D721Med (cell line): ENCODE data around the gene RARA.

Experiments
- DNase-seq: peaks from one replicate; pipeline ENCODE4 v3.0.0; 2011; ENCODE audit warnings: low spot score; ENCODE audit not compliant: insufficient read length
- FAIRE-seq: peaks from 2 replicates; lab custom pipeline; 2011; peaks lifted over from hg19 to GRCh38; lab: Jason Lieb, UNC
- TF ChIP-seq, protein P1 (sequence below): IDR thresholded peaks from 2 replicates; pipeline ENCODE4 v1.5.1; 2012; ENCODE audit warnings: mild to moderate bottlenecking, control low read depth; ENCODE audit not compliant: insufficient read depth; ENCODE audit errors: missing control alignments

RARA gene

DNA sequence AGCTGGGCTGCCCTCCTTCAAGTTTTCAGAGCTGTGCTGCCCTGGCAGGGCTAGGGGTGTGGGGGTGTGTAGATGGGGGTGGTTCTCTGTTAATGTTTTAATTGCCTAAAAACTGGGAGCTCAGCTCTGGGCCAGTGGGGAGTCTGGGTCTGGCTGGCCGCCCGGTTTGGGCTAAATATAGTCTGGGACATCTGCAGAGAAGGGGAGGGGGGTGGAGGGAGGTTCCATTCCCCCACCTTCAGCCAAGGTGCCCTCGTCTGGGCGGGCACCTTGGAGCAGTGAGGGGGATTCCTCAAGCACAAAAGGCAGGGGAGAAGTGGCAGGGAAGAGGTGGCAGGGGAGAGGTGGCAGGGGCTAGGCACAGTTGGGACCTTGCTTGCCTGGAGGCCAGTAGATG lies 13.0 kb downstream of the RARA start:
- FAIRE-seq (no peak), DNase-seq (no peak)
- TF ChIP-seq, protein P1, sequence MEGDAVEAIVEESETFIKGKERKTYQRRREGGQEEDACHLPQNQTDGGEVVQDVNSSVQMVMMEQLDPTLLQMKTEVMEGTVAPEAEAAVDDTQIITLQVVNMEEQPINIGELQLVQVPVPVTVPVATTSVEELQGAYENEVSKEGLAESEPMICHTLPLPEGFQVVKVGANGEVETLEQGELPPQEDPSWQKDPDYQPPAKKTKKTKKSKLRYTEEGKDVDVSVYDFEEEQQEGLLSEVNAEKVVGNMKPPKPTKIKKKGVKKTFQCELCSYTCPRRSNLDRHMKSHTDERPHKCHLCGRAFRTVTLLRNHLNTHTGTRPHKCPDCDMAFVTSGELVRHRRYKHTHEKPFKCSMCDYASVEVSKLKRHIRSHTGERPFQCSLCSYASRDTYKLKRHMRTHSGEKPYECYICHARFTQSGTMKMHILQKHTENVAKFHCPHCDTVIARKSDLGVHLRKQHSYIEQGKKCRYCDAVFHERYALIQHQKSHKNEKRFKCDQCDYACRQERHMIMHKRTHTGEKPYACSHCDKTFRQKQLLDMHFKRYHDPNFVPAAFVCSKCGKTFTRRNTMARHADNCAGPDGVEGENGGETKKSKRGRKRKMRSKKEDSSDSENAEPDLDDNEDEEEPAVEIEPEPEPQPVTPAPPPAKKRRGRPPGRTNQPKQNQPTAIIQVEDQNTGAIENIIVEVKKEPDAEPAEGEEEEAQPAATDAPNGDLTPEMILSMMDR = no peak

DNA sequence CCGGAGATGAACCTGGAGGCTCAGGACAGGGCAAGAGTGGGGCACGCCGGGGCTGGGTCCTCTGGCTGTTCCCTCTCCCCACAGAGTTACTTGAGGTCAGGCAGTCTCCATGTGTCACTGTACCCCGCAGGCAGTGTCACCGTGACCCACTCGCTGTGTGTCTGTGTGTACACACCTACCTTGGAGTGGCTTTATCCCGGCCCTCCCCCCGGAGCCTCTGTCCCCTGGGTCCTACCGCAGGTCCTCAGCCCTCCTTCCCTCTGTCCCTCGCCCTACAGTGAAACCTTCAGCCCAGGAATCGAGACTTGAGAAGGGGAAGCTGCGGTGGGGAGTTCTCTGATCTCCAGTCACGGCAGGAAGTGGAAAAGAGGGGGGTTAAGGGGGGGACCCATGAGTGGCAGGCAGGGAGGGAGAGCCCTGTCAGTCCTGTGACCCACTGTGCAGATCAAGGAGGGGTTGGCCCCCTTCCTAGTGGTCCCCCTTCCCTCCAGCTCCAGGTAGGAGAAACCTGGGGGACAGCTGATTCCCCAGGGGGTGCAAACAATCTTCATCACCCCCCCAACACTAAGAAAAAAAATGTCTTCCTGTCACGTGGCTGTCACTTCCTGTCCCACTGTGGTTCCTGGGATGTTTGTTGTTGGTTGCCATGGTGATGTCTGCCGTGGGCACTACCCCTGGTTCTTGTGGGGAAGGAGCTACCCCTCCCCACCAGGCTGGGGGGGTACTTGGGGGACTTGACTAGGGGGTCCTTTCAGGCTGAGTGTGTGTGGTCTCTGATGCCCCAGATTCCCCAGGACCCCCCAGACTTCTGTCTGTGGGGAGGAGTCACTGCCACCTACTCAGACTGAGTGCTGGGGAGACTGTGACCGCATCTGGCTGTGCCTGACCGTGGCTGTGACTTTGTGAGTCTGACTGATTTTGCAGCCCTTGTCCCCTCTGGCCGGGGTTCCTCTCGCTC lies 13.7 kb downstream of the RARA start:
- no peak for FAIRE-seq
- TF ChIP-seq, protein P1 = no peak
- DNase-seq = no peak

DNA sequence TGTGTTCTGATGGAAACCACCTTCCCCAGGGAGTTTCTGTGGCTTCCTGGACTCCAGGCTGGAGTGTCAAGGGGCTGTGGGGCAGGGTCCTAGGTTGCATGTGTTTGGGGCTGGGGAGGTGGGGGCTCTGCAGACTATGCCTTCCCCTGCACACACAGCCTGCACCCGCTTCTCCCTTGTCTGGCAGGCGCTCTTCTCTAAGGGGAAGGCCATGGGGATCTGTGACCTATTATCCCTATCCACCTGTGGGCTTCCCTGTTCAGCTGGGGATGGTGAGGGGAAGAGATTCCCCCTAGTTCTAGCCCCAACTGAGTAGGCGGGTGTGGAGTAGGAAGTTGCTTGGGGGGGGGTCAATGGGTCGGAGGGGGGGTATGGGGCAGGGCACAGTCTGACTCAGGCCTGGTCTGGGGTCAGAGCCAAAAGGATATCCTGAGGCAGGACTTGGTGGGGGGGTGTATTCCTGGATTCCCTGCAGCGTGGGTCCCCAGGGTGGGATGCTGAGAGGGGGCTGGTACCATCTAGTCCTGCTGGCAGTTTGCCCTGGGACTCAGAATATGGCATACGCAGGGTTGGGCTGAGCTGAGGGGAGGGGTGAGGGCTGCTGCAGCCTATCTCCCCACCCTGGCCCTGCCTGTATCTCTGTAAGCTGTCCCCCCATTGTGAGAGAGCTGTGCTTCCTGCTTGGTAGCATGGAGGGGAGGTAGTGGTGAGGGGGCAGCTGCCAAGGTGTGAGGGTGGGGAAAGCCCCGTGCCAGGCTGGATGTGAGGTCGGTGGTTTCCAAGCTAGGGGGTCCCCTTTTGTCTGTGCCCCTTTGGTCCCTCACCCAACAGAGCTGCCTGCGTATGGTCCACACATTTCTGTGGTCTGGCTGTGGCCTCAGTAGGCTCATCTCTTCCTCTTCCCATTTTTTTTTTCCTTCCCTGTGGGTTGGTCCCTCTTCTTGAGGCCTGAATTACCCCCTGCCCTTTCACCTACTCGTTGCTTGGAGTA lies 14.7 kb downstream of the RARA start:
- no peak for FAIRE-seq

DNA sequence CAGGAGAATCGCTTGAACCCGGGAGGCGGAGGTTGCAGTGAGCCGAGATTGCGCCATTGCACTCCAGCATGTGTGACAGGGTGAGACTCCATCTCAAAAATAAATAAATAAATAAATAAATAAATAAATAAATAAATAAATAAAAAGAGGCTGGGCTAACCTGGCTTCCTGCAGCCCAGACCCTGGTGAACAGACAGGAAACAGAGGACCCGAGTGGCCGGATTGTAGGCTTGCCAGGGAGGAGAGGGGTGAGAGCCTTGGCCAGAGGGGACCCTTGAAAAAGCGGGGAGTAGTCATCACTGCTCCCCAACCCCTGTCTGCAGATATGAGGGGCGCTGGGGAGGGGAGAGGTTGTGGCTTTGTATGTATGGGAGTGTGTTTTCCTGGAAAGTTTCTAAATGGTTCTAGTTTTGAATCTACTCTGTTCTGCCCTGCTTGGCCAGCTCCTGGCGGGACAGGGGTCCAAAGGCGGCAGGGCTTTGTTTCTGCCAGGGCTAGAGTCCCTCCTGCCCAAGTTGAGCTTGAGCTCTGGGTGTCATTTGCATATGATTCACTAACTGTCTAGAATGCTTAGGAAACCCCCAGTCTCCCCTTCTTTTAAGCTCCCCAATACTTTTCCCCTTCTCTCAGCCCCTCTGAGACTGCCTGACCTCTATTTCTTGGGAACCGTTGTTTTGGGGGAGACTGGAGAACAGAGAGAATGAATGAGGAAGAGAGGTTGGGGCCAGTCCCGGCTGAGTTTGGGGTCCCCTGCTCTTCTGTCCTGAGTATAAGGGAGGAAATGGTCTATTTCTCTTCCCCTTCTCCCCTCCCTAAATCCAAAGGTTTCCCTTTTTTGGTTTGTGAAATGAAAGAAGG lies 16.4 kb downstream of the RARA start:
- no peak for FAIRE-seq
- TF ChIP-seq, protein P1 = no peak
- DNase-seq = no peak

More for the DNA sequence above, 14.7 kb downstream of the RARA start:
- no peak for DNase-seq
- TF ChIP-seq, protein P1 = no peak

DNA sequence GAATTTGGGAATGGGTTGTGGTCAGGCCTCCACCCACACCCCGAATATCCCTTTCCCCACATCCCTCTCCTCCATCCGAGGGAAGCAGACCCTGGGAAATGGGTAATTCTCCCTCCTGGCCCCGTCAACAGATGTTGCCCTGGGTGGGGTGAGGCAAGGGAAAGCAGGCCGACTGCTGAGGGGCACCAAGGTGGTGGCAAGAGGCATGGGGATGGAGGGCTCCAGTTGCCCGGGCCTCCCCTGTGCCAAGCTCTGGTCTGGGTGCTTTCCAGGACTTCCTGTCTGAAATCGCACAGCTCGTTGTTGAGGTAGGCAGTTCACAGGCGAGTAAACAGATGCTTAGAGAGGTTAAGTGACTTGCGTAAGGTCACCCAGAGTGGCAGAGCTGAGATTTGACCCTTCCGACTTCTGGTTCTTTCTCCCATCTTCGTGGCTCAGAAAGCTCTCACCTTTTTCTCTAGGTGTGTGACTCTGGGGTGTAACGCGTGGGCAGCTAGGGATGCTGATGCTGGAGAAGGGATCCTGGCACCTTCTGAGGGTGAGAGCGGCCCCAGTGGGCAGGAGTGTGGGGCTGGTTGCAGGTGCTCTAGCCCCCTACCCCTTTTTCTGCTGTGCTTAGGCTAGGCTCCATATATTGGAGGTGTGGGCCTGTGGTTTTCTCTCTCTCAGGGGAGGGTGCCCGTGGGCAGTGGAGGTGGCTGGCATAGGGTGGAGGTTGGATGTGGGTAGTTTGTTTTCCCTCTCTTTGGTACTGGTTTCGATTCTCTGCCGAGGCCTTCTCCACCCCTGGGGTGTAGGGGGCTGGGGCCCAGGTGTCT lies 17.2 kb downstream of the RARA start:
- FAIRE-seq (no peak), DNase-seq (no peak)
- TF ChIP-seq, protein P1 = no peak

DNA sequence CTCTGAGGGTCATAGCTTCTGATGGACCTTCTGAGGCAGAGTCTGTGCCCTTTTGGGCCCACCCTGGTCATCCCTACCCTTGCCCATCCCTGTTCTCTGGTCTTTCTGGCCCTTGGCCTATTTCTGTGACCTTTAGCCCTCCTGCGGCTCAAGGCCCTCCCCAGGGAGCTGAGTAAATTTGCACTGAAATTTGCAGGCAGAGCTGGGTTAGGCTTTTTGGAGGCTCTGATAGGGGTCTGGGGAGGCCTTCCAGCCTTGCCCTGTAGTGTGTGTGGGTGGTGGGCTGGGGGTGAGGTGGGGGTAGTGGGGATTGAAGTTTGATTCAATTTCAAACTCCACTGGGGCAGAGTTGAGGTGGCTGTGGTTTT lies 17.8 kb downstream of the RARA start:
- FAIRE-seq (no peak), DNase-seq (no peak)
- TF ChIP-seq, protein P1 = no peak
